Neural cell (in vitro differentiated cells): ENCODE data around the gene PSMB10. TPM values are rescaled to one million over a fixed set of nuclear protein-coding genes. Genes with fewer than 3 reads are reported as not detected.

ENCODE experiments used
- H2AFZ ChIP-seq: fragments of 200-600, 300-800 bp; sonication (generic), shearing (Covaris generic); 2 replicates; pipeline ENCODE4 v1.6.0; 2014; ENCODE audit warnings: low read depth, mild to moderate bottlenecking, antibody characterized with exemption, low read length, moderate library complexity
- H3F3A ChIP-seq: fragments of 200-600 bp; shearing (Covaris generic); 2 replicates; pipeline ENCODE4 v1.6.1; 2016; ENCODE audit warnings: mild to moderate bottlenecking, moderate library complexity, mixed read lengths, antibody characterized with exemption, low read length; ENCODE audit not compliant: insufficient read depth, poor library complexity, severe bottlenecking
- H3K27ac ChIP-seq: fragments of 200-600, 300-800 bp; sonication (generic), shearing (Covaris generic); 2 replicates; pipeline ENCODE4 v1.5.1; 2014; ENCODE audit warnings: mild to moderate bottlenecking, low read length, moderate library complexity
- H3K27me3 ChIP-seq: fragments of 300-800, 200-600 bp; sonication (generic), shearing (Covaris generic); 2 replicates; pipeline ENCODE4 v1.6.0; 2014; ENCODE audit warnings: mild to moderate bottlenecking, low read depth, low read length, moderate library complexity; ENCODE audit not compliant: insufficient read depth
- H3K36me3 ChIP-seq: fragments of 300-800, 200-600 bp; sonication (generic), shearing (Covaris generic); 2 replicates; pipeline ENCODE4 v1.5.1; 2014; ENCODE audit warnings: mild to moderate bottlenecking, antibody characterized with exemption, low read length, moderate library complexity; ENCODE audit not compliant: insufficient read depth
- H3K4me2 ChIP-seq: fragments of 300-800, 200-600 bp; sonication (generic), shearing (Covaris generic); 2 replicates; pipeline ENCODE4 v1.6.0; 2014; ENCODE audit warnings: mild to moderate bottlenecking, low read length
- H3K4me3 ChIP-seq: fragments of 300-800, 200-600 bp; sonication (generic), shearing (Covaris generic); 2 replicates; pipeline ENCODE4 v1.5.1; 2014; ENCODE audit warnings: mild to moderate bottlenecking, low read length, moderate library complexity
- H3K79me2 ChIP-seq: fragments of 200-600 bp; shearing (Covaris generic); replicated peaks from 2 replicates; pipeline ENCODE4 v1.6.0; 2014; ENCODE audit warnings: mild to moderate bottlenecking, low read length, moderate library complexity; ENCODE audit not compliant: insufficient read depth
- H3K9ac ChIP-seq: fragments of 300-800, 200-600 bp; sonication (generic), shearing (Covaris generic); 2 replicates; pipeline ENCODE4 v1.6.1; 2016; ENCODE audit warnings: mild to moderate bottlenecking, low read length, mixed read lengths
- H3K9me2 ChIP-seq: fragments of 200-600 bp; shearing (Covaris generic); 2 replicates; pipeline ENCODE4 v1.6.1; 2016; ENCODE audit warnings: mild to moderate bottlenecking, low read length, mixed read lengths; ENCODE audit not compliant: insufficient read depth
- H3K9me3 ChIP-seq: fragments of 200-600, 300-800 bp; sonication (generic), shearing (Covaris generic); 2 replicates; pipeline ENCODE4 v1.6.1; 2016; ENCODE audit warnings: mild to moderate bottlenecking, mixed run types, low read length, moderate library complexity, mixed read lengths
- H4K20me1 ChIP-seq: fragments of 200-600 bp; shearing (Covaris generic); 2 replicates; pipeline ENCODE4 v1.6.1; 2016; ENCODE audit warnings: mild to moderate bottlenecking, mixed run types; ENCODE audit not compliant: insufficient read depth
- CTCF ChIP-seq: fragments of 450-650 bp; IDR thresholded peaks from 2 replicates; pipeline ENCODE4 v1.5.1; 2014; ENCODE audit warnings: antibody characterized with exemption, mild to moderate bottlenecking, moderate library complexity; ENCODE audit not compliant: poor library complexity, severe bottlenecking
- EP300 ChIP-seq: fragments of 450-650 bp; conservative IDR thresholded peaks from 2 replicates; pipeline ENCODE4 v1.6.1; 2014; ENCODE audit warnings: antibody characterized with exemption, mild to moderate bottlenecking, moderate library complexity; ENCODE audit not compliant: poor library complexity, severe bottlenecking
- EZH2 ChIP-seq: fragments of 200-600, 300-800 bp; shearing (Covaris generic), sonication (generic); IDR thresholded peaks from 2 replicates; pipeline ENCODE4 v1.6.1; 2014; ENCODE audit warnings: antibody characterized with exemption, low read length, borderline replicate concordance, mild to moderate bottlenecking; ENCODE audit not compliant: insufficient read depth, poor library complexity, severe bottlenecking
- MXI1 ChIP-seq: fragments of 450-650 bp; conservative IDR thresholded peaks from 2 replicates; pipeline ENCODE4 v1.6.1; 2014; ENCODE audit warnings: antibody characterized with exemption, mild to moderate bottlenecking; ENCODE audit not compliant: poor library complexity, severe bottlenecking
- POLR2AphosphoS5 ChIP-seq: IDR thresholded peaks from 2 replicates; pipeline ENCODE4 v1.6.1; 2012
- RAD21 ChIP-seq: fragments of 450-650 bp; conservative IDR thresholded peaks from 2 replicates; pipeline ENCODE4 v1.6.1; 2014; ENCODE audit warnings: antibody characterized with exemption, mild to moderate bottlenecking, moderate library complexity
- REST ChIP-seq: IDR thresholded peaks from 2 replicates; pipeline ENCODE4 v1.6.1; 2012; ENCODE audit warnings: borderline replicate concordance
- SMC3 ChIP-seq: fragments of 450-650 bp; conservative IDR thresholded peaks from 2 replicates; pipeline ENCODE4 v1.6.1; 2014; ENCODE audit warnings: antibody characterized with exemption, mild to moderate bottlenecking, moderate library complexity; ENCODE audit not compliant: poor library complexity
- TAF1 ChIP-seq: IDR thresholded peaks from 2 replicates; pipeline ENCODE4 v1.6.1; 2012; ENCODE audit warnings: low read depth
- polyA plus RNA-seq: library from polyadenylated mRNA; depleted of rRNA; stranded (reverse); fragments of >200 nt; gene quantifications from 2 replicates; pipeline ENCODE4 v1.2.3, GENCODE V29; 2014

Gene PSMB10
- polyA plus RNA-seq, 1 donor from 2014 or later: 46.4 TPM

GRCh38 chr16:67885545-67885944 is 51.1 kb downstream of the PSMB10 start:
- H3K9ac ChIP-seq: no peak overlapping the region
- no peaks in the 10 kb centered on the region for H3K9me3 ChIP-seq
- H2AFZ ChIP-seq: no peak overlapping the region
- no peaks in the 10 kb centered on the region for H3K79me2 ChIP-seq
- H3K4me2 ChIP-seq: no peak overlapping the region
- H3K36me3 ChIP-seq: peaks cover 8% of the 10 kb centered on the region
- H3K4me3 ChIP-seq: no peak overlapping the region
- no peaks in the 10 kb centered on the region for H4K20me1 ChIP-seq
- H3K27ac ChIP-seq: no peak overlapping the region
- H3K9me2 ChIP-seq: no peaks in the 10 kb centered on the region
- TF ChIP-seq RAD21 (no peak), MXI1 (no peak), POLR2AphosphoS5 (no peak), EP300 (no peak), EZH2 (no peak), REST (no peak), SMC3 (no peak), CTCF (no peak), TAF1 (no peak)
- H3K27me3 ChIP-seq: no peaks in the 10 kb centered on the region
- H3F3A ChIP-seq: no peaks in the 10 kb centered on the region

- H3K4me2 ChIP-seq: no peak within 1 kb of the TSS
- H3K9me2 ChIP-seq: no peaks in the 10 kb centered on the region
- no peak within 1 kb of the TSS for H2AFZ ChIP-seq
- no peaks in the 10 kb centered on the region for H3K79me2 ChIP-seq
- H3K27ac ChIP-seq: no peak within 1 kb of the TSS
- no peaks in the 10 kb centered on the region for H3F3A ChIP-seq
- peaks cover 8% of the 10 kb centered on the region for H3K36me3 ChIP-seq
- no peaks in the 10 kb centered on the region for H4K20me1 ChIP-seq
- H3K4me3 ChIP-seq: no peak within 1 kb of the TSS
- no peak within 1 kb of the TSS for H3K9ac ChIP-seq
- no peaks in the 10 kb centered on the region for H3K27me3 ChIP-seq
- H3K9me3 ChIP-seq: no peaks in the 10 kb centered on the region
- no peak for TF ChIP-seq TAF1
- TF ChIP-seq MXI1: no peak
- no peak for TF ChIP-seq EP300
- TF ChIP-seq CTCF: no peak
- no peak for TF ChIP-seq REST
- TF ChIP-seq EZH2: no peak
- TF ChIP-seq POLR2AphosphoS5: no peak
- TF ChIP-seq RAD21: no peak
Observed at GRCh38 chr16:67884684-67885083, 52.0 kb downstream of the PSMB10 start, which contains the start of gene NRN1L. Gene NRN1L, plus strand, starts transcription at chr16:67884885. Its CDS starts 19 bp downstream, at chr16:67884904.
